Prostate gland (tissue), 2 donors: ENCODE data around the gene ERG.

Experiments used
- CTCF ChIP-seq, 4 experiments: fragments of 200-600 bp in 2 of 4; fragments of 450-650 bp in 2 of 4; sonication (generic) in 2 of 4; IDR thresholded peaks; 1 replicate in 3 of 4; 2 replicates in 1 of 4; pipeline ENCODE4 v1.5.1; 2016 to 2019; ENCODE audit warnings: antibody characterized with exemption in 4 of 4, mild to moderate bottlenecking in 2 of 4, moderate library complexity in 2 of 4
- POLR2AphosphoS5 ChIP-seq: sonication (generic); formaldehyde crosslinking; IDR thresholded peaks from one replicate; pipeline ENCODE4 v1.6.1; 2017; ENCODE audit warnings: antibody characterized with exemption

GRCh38 chr21:38490411-38491020 is 7.8 kb downstream of the ERG start:
- no peak for TF ChIP-seq POLR2AphosphoS5
- no peak for TF ChIP-seq CTCF (IDR thresholded peaks at IDR 0.05)
